PC-9 (cell line): Measurements from ENCODE around the gene GDPD3. TPM values are rescaled to one million over a fixed set of nuclear protein-coding genes. Genes with fewer than 3 reads are reported as not detected.
"Not testable (repeated sequence)": the region's sequence is repeated elsewhere in the genome, so short reads cannot be mapped to it uniquely, and the experiment has no call there.

Source experiments
- BruUV-seq: library from RNA; stranded (reverse); fragments of 400-500 nt; replicated peaks from 2 replicates; lab custom pipeline; 2021; lab: Mats Ljungman, UMichigan
- CTCF ChIA-PET: fragments of 300-600 bp; sonication (Branson Sonifier 250); formaldehyde crosslinking; loops from one replicate; lab custom pipeline; 2022; ENCODE audit warnings: antibody characterized with exemption; lab: Charles Lee
- POLR2A ChIA-PET: fragments of 300-600 bp; sonication (Branson Sonifier 250); formaldehyde crosslinking; loops from one replicate; lab custom pipeline; 2022; ENCODE audit warnings: antibody characterized with exemption; ENCODE audit not compliant: unreplicated experiment; lab: Charles Lee
- DNase-seq, 2 experiments: peaks; one replicate each; pipeline versions ENCODE4 v3.0.0 to v3.0.0-alpha.2; 2015 to 2022; ENCODE audit warnings: mixed read lengths in 1 of 2
- H2AFZ ChIP-seq: fragments of 200-600 bp; sonication (generic); 2 replicates; pipeline ENCODE4 v1.8.1; 2017; ENCODE audit warnings: antibody characterized with exemption
- H3F3A ChIP-seq: fragments of 200-600 bp; sonication (generic); 2 replicates; pipeline ENCODE4 v1.8.1; 2017; ENCODE audit warnings: antibody characterized with exemption, mild to moderate bottlenecking, low read depth; ENCODE audit not compliant: insufficient read depth
- H3K27ac ChIP-seq: fragments of 200-600 bp; sonication (generic); 2 replicates; pipeline ENCODE4 v1.6.1; 2016; ENCODE audit warnings: mixed run types
- H3K27me3 ChIP-seq: fragments of 200-600 bp; sonication (generic); 2 replicates; pipeline ENCODE4 v1.6.1; 2016; ENCODE audit warnings: low read depth, mixed run types; ENCODE audit not compliant: insufficient read depth
- H3K36me3 ChIP-seq: fragments of 200-600 bp; sonication (generic); 2 replicates; pipeline ENCODE4 v1.6.1; 2016; ENCODE audit warnings: low read depth, mixed run types
- H3K4me1 ChIP-seq: fragments of 200-600 bp; sonication (generic); replicated peaks from 2 replicates; pipeline ENCODE4 v1.6.1; 2016; ENCODE audit warnings: mixed run types; ENCODE audit not compliant: insufficient read depth
- H3K4me2 ChIP-seq: fragments of 200-600 bp; sonication (generic); 2 replicates; pipeline ENCODE4 v1.6.1; 2017; ENCODE audit warnings: mixed run types
- H3K4me3 ChIP-seq: fragments of 200-600 bp; sonication (generic); 2 replicates; pipeline ENCODE4 v1.6.1; 2016; ENCODE audit warnings: mixed run types
- H3K79me2 ChIP-seq: fragments of 200-600 bp; sonication (generic); 2 replicates; pipeline ENCODE4 v1.6.1; 2017; ENCODE audit warnings: low read depth, mixed run types
- H3K9me2 ChIP-seq: fragments of 200-600 bp; sonication (generic); 2 replicates; pipeline ENCODE4 v1.8.1; 2017; ENCODE audit warnings: mild to moderate bottlenecking; ENCODE audit not compliant: insufficient read depth
- H3K9me3 ChIP-seq: fragments of 200-600 bp; sonication (generic); 2 replicates; pipeline ENCODE4 v1.8.1; 2016; ENCODE audit warnings: low read depth; ENCODE audit not compliant: insufficient read depth
- H4K20me1 ChIP-seq: fragments of 200-600 bp; sonication (generic); 2 replicates; pipeline ENCODE4 v1.8.1; 2017; ENCODE audit not compliant: insufficient read depth
- EZH2 ChIP-seq: fragments of 200-600 bp; sonication (generic); IDR thresholded peaks from 2 replicates; pipeline ENCODE4 v1.8.0; 2017; ENCODE audit warnings: antibody characterized with exemption, low read depth
- intact Hi-C: fragments of 100-400 bp; cut with micrococcal nuclease; formaldehyde crosslinking; loops from one replicate; pipeline ENCODE4 v1.10.0; 2022; ENCODE audit not compliant: unreplicated experiment
- total RNA-seq: library from RNA; stranded (reverse); gene quantifications from 2 replicates; pipeline ENCODE4 v1.2.3, GENCODE V29; 2021
- TF ChIP-seq, protein P1 (sequence below): fragments of 200-600 bp; sonication (generic); conservative IDR thresholded peaks from 2 replicates; pipeline ENCODE4 v1.6.1; 2017; ENCODE audit warnings: mixed run types, antibody characterized with exemption, mild to moderate bottlenecking, moderate library complexity

The GDPD3 gene
- total RNA-seq, 1 experiment from 2014 or later, result 27.5 TPM

DNA sequence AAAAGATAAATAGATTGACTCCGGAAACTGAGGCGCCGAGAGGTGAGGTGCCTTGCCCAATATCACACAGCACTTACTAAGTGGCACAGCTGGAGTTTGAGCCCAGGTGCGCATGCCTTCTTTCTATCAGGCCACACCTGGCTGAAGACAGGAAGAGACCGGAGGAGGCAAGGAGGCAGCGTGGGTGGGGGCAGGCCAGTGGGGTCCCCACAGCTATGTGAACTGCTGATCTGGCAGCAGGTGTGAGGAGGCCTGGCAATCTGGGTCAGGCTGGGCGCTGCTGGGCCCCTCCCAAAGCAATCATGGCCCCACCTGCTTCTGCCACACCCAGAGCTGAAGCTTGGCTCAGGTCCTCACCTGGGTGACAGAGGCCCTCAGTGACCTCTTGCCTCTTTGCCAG lies 1.9 kb upstream of the GDPD3 start:
- TF ChIP-seq, protein P1, sequence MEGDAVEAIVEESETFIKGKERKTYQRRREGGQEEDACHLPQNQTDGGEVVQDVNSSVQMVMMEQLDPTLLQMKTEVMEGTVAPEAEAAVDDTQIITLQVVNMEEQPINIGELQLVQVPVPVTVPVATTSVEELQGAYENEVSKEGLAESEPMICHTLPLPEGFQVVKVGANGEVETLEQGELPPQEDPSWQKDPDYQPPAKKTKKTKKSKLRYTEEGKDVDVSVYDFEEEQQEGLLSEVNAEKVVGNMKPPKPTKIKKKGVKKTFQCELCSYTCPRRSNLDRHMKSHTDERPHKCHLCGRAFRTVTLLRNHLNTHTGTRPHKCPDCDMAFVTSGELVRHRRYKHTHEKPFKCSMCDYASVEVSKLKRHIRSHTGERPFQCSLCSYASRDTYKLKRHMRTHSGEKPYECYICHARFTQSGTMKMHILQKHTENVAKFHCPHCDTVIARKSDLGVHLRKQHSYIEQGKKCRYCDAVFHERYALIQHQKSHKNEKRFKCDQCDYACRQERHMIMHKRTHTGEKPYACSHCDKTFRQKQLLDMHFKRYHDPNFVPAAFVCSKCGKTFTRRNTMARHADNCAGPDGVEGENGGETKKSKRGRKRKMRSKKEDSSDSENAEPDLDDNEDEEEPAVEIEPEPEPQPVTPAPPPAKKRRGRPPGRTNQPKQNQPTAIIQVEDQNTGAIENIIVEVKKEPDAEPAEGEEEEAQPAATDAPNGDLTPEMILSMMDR, result no peak
- no peak for TF ChIP-seq EZH2
- no peaks in the 10 kb centered on the region for H3K27me3 ChIP-seq
- intact Hi-C loops, result loop anchor here (1.0 kb wide), 1 partner anchor 19 kb away; the partner anchor contains the start of gene YPEL3
- no peak overlapping the region for H3K4me3 ChIP-seq
- peak; percentile 79 to 90 for DNase-seq
- peak overlapping the region; percentile 48 for H3K4me2 ChIP-seq
- H3F3A ChIP-seq, result peaks cover 49% of the 10 kb centered on the region
- no peaks in the 10 kb centered on the region for H3K9me3 ChIP-seq
- H3K4me1 ChIP-seq, result peaks cover 55% of the 10 kb centered on the region
- ChIA-PET CTCF (interaction anchor here (0.6 to 1.7 kb wide), 3 partner anchors 10 to 23 kb away, joined by 3 to 8 read pairs (median 5); partner anchors contain the start of gene TBX6), POLR2A (interaction anchor here (0.6 to 1.0 kb wide), 4 partner anchors 23 to 495 kb away, joined by 3 to 8 read pairs (median 6); no protein-coding TSS in a partner anchor)
- H3K36me3 ChIP-seq, result no peaks in the 10 kb centered on the region
- peaks cover 3% of the 10 kb centered on the region; the same call in 1 of the 2 replicates for H4K20me1 ChIP-seq
- H2AFZ ChIP-seq, result no peak overlapping the region
- H3K27ac ChIP-seq, result peak overlapping the region; percentile 56
- H3K9me2 ChIP-seq, result no peaks in the 10 kb centered on the region
- H3K79me2 ChIP-seq, result no peaks in the 10 kb centered on the region
- no TSS peak for BruUV-seq

- H3K9me3 ChIP-seq, H3K27me3 ChIP-seq, H2AFZ ChIP-seq, H3K4me3 ChIP-seq, H3K79me2 ChIP-seq, DNase-seq, H4K20me1 ChIP-seq, H3K9me2 ChIP-seq, BruUV-seq, H3K36me3 ChIP-seq: not testable (repeated sequence)
- intact Hi-C loops, result loop anchor here (1.0 to 5.0 kb wide), 2 partner anchors 19 to 542 kb away; partner anchors contain the start of genes FBRS and YPEL3
- Histone ChIP-seq H3K27ac (peak overlapping the region; percentile 56), H3K4me2 (peak overlapping the region; percentile 48), H3K4me1 (peaks cover 55% of the 10 kb centered on the region), H3F3A (peaks cover 49% of the 10 kb centered on the region)
- POLR2A ChIA-PET, result interaction anchor here (0.6 to 1.0 kb wide), 2 partner anchors 394 to 496 kb away, joined by 3 to 4 read pairs; no protein-coding TSS in a partner anchor
- CTCF ChIA-PET, result interaction anchor here (1.7 kb wide), 1 partner anchor 23 kb away, joined by 8 read pairs; the partner anchor contains the start of gene TBX6
Observed at GRCh38 chr16:30114833-30115232, 1.5 kb upstream of the GDPD3 start.

- Histone ChIP-seq H3K27ac (peak overlapping the region; percentile 56), H4K20me1 (peaks cover 3% of the 10 kb centered on the region; the same call in 1 of the 2 replicates), H3K79me2 (no peaks in the 10 kb centered on the region)
Observed at GRCh38 chr16:30114411-30114810, 1.1 kb upstream of the GDPD3 start.

GRCh38 chr16:30113711-30114333 lies 485 bp upstream of the GDPD3 start:
- CTCF ChIA-PET, result interaction anchor here (0.6 kb wide), 2 partner anchors 30 to 422 kb away, joined by 3 to 4 read pairs; no protein-coding TSS in a partner anchor
- no TSS peak for BruUV-seq

More at GRCh38 chr16:30114411-30114810, 1.1 kb upstream of the GDPD3 start:
- Histone ChIP-seq H3K27me3 (no peaks in the 10 kb centered on the region), H3K4me2 (peak overlapping the region; percentile 72), H2AFZ (no peak overlapping the region), H3K4me1 (peaks cover 55% of the 10 kb centered on the region), H3F3A (peaks cover 49% of the 10 kb centered on the region), H3K9me2 (no peaks in the 10 kb centered on the region), H3K4me3 (no peak overlapping the region), H3K36me3 (no peaks in the 10 kb centered on the region), H3K9me3 (no peaks in the 10 kb centered on the region)
- DNase-seq, result no peak
- no TSS peak for BruUV-seq
- ChIA-PET CTCF (interaction anchor here (0.6 kb wide), 2 partner anchors 29 to 422 kb away, joined by 3 to 4 read pairs; no protein-coding TSS in a partner anchor), POLR2A (interaction anchor here (0.6 kb wide), 3 partner anchors 11 to 661 kb away, joined by 4 read pairs; no protein-coding TSS in a partner anchor)
- intact Hi-C loops, result loop anchor here (5.0 kb wide), 1 partner anchor 543 kb away; the partner anchor contains the start of gene FBRS
- no peak for TF ChIP-seq EZH2

More at GRCh38 chr16:30113711-30114333, 485 bp upstream of the GDPD3 start:
- no peaks in the 10 kb centered on the region for H3K9me2 ChIP-seq
- H3K79me2 ChIP-seq, result no peaks in the 10 kb centered on the region
- peak overlapping the region; percentile 41 for H3K27ac ChIP-seq
- peak overlapping the region; percentile 72 for H3K4me2 ChIP-seq
- no peaks in the 10 kb centered on the region for H3K27me3 ChIP-seq
- POLR2A ChIA-PET, result interaction anchor here (0.6 kb wide), 2 partner anchors 11 to 662 kb away, joined by 4 read pairs; no protein-coding TSS in a partner anchor
- H3K4me1 ChIP-seq, result peaks cover 55% of the 10 kb centered on the region
- no peaks in the 10 kb centered on the region for H3K36me3 ChIP-seq
- intact Hi-C loops, result loop anchor here (5.0 kb wide), 1 partner anchor 543 kb away; the partner anchor contains the start of gene FBRS
- H2AFZ ChIP-seq, result no peak overlapping the region
- peak; percentile 59 to 62 for DNase-seq
- H4K20me1 ChIP-seq, result peaks cover 3% of the 10 kb centered on the region; the same call in 1 of the 2 replicates
- no peaks in the 10 kb centered on the region for H3K9me3 ChIP-seq
- peaks cover 49% of the 10 kb centered on the region for H3F3A ChIP-seq
- H3K4me3 ChIP-seq, result no peak overlapping the region
- TF ChIP-seq EZH2, result no peak
- TF ChIP-seq, protein P1, result no peak
